Activated naive CD4-positive, alpha-beta T cell treated with anti-CD3 and anti-CD28 coated beads, Interleukin-2, amount 50 U/mL, for 16 hours (primary cell): Measurements from ENCODE around the gene GCG.

Experiments
- DNase-seq: peaks from one replicate; pipeline ENCODE4 v3.0.0-alpha.2; 2020

Gene GCG

DNA sequence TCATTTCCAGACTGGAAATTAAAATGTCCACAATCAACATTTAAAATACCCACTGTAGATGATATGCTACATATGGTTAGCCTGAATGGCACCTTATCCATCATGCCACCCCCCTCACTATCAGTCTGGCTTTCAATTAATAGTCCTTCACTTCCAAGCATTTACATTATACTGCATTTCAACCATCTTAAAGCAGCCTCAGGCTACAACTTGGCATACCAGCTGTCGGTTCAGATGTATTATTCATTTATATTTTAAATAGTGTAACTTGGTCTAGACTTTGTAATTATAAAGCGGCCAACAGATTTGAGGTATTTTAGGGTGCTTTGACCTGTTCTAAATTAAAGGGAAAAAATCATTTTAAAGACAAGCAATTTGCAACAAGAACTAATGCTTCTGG lies 2.6 kb downstream of the GCG start:
- no peak for DNase-seq

DNA sequence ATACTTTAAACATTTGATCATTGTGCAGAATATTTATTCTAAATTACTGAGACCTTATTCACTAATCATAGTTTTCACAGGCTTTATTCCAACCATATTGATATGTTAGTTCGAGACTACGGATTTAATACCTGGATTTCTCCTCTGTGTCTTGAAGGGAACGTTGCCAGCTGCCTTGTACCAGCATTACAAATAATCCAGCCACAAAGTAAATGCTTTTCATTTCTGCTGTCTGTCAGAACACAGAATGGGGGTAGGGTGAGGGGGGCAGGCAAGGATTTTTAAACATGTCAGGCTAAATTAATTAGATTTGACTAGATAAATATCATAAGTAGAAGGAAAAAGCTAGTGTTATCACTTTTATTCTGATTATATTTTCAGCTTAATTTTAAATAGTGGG lies 3.1 kb downstream of the GCG start:
- DNase-seq = no peak

DNA sequence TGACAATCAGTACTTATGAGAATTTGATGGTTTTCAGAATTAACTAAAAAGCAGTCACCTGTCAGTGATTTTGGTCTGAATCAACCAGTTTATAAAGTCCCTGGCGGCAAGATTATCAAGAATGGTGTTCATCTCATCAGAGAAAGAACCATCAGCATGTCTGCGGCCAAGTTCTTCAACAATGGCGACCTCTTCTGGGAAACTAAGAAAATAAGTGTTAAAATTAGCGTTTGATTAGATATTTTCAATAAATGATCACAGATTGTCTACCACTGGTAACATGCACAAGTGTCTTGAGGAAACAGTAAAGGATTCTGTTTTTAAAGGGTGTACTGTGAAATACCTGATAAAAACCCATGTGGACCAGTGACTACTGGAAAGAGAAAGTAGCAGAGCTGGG lies 8.1 kb downstream of the GCG start:
- DNase-seq = no peak

DNA sequence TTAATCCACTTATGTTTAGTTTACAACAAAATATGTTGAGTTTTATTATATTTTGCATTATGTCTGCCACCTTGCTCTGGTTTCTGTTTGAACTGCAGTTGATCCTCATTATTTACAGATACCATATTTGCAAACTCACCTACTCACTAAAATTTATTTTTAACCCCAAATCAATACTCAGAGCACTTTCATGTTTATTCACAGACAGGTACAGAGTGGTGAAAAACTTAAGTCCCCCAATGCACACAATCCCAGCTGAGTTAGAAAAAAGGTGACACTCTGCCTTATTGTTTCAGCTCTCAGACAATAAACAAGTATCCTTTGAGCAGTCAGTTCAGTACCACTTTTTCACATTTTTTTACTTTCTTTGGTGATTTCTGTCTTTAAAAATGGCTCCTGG lies 13.7 kb downstream of the GCG start:
- no peak for DNase-seq

DNA sequence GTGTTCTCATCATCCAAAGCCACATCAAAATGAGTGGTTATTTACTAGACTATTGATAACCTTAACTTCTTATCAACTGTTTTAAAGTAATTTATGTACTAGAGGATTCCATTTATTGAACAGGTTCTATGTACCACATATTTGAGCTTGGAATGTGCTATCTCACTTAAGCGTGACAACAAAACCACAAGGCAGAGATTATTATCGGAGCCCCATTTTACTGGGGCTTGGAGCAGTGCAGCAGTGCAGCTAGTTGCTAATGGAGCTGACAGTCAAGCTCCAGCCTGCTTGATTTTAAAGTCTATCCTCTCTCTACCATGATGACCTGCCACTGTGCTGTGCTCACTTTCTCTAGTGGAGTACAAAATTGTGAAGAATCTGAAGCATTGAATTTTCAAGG lies 24.6 kb downstream of the GCG start:
- DNase-seq = no peak

DNA sequence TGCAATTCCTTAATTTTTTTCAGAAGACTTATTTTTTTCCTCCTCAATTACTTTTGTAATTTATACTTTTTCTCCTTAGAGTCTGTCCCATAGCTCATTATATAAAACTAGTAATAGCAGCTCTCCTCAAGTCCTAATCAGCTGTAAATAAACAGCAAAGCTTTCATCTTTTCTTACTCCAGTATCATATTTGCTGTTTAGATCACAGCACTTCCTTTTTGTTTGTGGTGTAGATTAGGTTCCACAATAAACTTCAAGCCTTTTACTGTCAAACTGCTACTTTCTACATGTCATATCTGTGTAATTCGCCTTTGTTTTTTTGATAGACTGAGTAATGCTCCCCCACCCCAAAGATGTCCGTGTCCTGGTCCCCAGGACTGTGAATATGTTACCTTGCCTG lies 25.5 kb downstream of the GCG start:
- no peak for DNase-seq

DNA sequence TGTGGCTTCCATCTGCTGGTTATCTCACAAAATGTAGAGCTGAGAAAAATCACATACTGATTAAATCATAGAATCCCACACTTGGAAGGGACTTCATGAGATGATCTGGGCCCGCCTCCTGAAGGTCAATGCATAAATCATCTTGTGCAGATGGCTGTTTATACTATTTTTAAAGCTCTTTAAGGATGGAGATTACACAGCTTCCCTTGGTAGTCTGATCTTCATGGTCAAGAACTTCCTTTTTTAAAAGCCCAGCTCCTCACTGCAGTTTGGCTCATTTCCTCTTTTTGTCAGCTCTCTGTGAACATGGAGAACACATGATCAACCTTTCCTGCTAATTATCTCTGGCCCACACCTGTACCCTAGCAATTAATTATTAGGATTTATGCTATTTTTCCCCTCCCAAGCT lies 25.9 kb downstream of the GCG start:
- DNase-seq = no peak

DNA sequence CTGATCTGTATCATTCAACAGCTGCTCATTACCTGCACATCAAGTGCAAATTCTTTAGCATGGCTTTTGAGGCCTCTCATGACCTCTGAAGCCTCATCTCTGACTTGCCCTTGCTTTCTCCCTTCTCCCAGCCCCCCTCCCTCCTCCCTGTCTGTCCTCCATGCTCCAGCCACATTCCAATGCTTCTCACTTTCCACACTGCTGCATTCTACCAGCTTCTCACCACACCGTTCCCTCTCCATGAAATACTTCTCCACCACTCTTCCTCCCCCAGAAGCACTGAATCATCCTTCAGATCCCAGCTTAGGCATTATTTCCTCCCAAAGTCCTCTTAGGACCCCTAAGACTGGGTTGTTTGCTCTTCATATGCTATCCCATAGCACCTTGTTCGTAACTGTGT lies 26.9 kb downstream of the GCG start:
- no peak for DNase-seq

DNA sequence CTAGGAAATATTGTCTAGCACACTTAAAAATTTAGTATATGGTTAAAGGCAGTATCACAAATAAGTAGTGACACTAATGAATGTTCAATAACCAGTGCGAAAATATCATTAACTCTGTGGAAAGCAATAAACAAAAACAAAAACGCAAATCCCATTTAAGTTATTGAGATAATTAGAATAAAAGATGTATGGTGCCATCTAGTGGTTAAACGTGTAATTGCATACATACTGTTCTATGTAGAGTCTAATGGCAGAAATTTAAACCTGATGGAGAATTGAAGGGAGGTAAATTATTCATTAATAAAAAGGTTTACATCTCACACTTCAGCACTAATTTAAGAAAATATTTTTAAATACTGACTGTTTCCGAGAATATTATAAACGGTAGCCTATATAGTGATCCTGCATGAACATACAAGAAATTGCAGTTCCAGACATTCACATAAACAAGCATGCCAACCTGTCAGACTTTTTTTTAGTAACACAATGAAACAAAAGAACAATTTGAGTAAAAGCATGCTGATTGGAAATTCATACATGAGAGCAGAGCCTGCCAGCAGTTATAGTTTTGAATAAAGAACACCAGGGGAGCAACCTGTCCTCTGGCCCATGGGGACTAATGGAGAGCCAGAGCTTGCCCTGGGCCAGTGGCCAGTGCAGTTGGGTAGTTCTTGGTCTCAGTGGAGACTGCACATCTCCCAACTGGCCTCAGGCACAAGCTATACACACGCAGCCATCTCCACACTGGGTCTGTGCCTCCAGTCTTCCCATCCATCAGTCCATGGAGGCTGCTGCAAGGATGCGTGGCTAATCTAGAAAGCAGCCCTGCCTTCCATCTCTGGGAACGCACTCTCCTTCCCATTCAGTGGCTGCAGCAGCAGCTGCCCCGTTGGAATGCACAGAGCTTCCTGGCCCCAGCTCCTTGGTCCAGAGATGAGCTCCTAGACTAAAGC lies 28.0 kb downstream of the GCG start:
- DNase-seq = no peak

DNA sequence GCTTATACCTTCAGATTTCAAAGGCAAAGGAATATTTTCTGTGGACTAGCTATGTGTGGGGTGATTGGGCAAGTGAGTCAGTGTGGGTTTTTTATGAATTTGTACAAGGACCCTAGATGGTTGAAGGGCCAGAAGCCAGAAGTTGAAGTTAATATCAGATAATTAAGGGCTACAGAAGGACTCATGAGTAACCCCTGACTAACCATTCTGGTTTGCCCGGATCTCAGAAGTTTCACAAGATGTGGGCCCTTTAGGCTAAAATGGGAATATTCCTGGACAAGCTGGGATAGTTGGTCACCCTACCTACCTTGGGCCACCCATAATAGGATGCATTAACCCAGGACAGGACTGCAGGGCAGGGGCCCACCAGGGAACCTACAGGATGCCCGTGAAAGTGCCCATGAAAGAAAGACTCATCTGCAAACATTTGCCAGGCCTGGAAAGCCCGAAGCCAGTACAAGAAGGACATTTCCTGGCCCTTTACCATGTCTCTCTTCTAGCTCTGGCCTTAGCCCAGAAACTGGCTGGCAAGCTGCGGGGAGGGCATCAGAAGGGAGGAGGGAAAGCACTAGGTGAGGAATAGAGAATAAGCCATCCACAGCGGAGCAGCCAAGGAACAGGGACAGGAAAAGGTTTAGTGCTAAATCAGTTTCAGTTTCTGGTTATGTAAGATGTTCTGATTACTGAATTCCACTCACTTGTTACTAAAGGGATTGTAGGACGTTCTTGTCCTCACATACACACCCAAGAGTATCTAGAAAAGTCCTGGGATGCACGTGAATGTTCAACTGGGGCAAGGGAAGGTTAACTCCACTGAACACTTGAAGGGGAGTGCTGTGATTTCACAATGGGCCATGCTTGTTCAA lies 33.6 kb downstream of the GCG start:
- no peak for DNase-seq

DNA sequence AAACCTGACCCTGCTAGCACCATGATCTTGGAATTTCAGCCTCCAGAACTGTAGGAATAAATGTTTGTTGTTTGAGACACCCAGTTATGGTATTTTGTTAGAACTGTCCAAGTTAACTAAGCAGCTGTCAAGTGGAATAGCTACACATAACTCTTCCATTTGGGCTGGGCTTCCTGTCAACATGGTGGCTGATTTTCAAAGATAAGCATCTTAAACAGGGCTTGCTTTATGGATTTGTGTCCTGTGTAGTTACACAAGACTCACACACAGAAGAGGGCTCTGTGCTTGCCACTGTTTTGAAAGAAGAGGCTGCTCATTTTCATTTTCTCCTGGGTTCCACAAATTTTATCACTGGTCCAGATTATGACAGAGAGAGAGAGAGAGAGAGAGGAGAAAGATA lies 35.7 kb downstream of the GCG start:
- no peak for DNase-seq

DNA sequence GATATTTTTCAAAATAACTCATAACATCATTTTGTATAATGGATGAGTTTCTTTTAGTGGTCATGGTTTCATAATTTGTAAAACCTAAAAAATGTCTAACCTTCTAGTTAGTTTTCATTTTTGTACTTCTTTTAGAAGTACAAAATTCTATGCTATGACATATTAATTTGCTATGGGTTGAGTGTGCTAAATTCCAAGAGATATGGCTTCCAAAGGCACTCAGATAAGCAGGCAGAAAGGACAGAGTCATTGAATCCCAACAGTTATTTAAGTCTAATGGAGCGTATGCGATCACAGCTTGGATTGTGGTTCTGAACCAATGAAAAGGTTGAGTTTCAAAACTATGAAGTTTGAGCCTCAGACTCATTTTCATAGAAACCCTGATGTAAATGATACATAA lies 37.0 kb downstream of the GCG start:
- DNase-seq = no peak

DNA sequence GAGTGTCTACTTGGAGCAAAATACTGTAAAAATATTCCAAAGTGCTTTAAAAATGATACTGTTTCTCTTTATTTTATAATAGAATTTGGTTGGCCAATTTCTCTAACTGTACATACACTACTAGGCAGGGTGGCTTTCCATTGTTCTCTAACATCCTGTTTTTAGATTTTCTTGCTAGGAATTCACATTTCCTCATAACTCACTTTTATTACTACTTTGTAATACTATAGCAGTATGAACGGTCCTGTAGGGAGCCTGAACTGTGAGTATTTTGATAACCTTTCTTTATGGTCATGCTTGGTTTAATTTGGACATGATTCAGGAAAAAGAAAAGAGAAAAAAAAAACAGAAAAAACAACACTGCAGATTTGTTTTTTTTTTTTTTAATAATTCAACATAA lies 37.8 kb downstream of the GCG start:
- DNase-seq = no peak

DNA sequence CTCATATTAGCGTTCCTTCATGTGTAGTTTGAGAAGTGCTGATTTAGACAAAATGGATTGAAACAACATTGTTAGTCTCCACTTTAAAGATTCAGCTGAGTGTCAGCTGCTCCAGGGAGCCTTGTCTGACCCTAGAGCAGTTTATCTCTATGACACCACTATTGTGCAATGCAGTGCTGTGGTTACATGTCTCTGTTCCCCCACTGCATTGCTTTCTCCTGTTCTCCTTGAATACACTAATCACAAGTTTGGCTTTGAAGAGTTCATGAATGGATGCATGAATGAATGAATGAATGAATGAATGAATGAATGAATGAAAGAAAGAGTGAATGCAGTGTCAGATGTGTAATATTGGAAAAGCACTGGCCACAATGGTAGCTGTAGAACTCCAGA lies 38.3 kb downstream of the GCG start:
- DNase-seq = no peak

DNA sequence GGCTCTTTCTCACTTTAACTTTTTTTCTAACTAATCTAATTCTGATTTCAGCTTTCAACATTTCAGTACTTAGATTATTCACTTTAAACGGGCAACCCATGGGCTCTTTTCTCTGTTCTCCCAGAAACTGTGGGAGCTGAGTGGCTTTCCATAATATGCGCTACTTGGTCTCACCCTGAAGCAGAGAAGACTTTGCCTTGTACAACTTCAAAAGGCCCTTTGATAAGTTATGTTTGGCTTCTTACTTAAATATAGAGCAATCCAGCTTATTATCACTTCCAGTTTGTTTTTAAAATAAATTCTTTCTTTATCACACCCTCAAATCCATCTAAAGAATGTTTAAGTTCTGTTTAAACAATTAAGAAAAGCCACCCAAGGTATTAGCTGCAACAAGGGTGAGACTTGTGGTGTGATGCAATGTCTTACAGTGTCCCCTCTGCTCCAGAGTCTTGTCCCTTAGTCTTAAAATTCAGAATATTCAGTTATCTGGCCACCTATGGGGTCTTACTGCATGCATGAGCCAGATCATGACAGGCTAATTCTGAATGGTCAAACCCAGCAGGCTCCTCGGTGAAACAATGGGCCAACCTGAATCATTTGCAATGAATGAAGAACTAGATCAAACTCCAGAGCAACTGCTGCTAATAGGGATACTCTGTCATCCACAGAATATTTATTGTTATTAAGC lies 38.8 kb downstream of the GCG start:
- DNase-seq = no peak

DNA sequence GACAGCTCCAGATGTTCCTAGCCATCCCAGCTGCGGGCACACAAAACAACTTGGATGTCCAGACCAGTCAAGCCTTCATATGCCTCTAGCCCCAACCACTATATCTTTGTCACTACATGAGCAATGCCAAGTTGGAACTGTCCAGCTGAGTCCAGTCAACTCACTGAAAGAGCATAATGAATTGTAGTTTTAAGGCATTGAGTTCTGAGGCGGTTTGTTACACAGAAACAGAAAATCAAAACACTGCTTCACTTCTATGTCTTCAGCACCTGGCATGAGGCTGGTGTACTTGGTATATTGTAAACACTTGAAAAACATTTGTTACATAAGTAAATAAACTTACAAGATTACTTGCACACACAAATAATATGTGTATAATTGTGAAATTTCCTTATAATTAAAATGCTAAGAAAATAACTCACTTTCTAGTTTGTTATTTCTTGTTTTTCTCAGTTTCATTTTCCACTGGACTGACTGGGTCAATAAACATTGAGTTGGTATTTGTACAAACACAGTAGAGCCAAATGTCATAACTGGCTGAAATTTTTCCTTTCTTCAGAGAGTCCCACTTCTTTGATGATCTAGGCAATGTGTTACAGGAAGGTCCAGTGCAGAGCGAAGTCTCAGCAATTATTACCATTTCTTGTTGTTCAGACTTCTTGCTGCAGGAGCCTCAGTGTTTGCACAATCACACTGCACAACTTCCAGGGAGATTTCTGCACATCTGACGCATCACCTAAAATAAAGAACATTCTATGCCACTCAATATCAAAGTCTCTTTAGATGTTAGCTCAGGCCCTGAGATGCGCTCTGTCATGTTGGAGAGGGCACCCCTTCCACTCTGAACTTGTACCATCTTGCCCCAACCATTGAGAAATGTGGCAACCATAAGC lies 39.8 kb downstream of the GCG start:
- no peak for DNase-seq

DNA sequence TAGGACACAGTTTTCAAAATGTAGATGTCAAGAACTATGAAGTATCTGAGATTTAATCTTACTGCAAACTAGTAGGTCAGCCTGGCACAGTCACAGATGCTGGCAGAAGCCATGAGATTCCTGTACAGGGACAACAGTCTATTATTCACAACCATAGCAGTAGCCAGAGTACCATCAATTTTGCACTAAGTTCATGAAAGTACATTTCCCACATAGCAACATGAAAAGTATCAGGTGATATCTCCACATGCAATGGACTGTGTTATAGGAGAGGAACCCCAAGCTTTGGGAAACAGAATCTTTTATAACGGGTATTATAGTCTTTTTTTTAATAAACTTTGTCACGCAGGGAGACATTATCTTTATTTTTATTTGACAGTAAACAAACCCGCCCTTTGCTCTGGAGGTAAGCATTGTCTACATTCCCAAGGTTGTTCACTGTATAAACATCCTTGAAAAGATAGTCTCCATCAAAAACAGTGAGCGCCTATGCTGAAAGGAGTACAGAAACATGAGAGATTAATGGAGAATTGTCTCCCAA lies 44.6 kb downstream of the GCG start:
- no peak for DNase-seq

DNA sequence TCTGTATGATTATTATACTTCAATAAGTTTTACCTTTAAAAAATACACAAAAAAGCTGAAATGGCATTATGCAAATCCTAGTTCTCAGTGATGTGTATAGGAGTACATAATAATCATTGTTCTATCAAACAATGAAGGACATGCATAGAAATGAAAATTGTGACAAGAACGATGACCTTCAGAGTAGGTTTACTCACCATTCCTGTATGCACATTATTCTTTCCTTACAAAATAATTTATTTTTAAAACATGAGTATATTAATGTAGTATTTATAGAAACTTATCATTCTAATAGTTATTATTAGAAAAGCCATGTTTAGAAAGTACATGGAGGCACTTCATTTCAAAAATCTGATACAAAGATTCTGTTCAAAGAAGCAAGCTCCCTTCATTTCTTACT lies 45.3 kb downstream of the GCG start:
- no peak for DNase-seq

DNA sequence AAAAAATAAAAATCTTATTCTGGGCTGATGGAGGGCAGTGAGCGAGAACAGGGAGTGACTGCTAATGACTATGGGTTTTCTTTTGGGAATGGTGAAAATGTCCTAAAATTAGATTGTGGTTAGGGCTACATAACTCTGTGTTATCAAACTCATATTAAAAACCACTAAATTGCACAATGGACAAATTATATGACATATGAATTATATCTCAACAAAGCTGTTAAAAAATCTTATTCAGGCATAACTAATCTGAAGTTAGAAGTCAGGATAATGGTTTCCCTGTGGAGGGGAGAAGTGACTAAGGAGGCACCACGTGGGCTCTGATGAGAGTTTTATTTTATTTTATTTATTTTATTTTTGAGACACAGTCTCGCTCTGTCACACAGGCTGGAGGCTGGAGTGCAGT lies 45.9 kb downstream of the GCG start:
- no peak for DNase-seq

DNA sequence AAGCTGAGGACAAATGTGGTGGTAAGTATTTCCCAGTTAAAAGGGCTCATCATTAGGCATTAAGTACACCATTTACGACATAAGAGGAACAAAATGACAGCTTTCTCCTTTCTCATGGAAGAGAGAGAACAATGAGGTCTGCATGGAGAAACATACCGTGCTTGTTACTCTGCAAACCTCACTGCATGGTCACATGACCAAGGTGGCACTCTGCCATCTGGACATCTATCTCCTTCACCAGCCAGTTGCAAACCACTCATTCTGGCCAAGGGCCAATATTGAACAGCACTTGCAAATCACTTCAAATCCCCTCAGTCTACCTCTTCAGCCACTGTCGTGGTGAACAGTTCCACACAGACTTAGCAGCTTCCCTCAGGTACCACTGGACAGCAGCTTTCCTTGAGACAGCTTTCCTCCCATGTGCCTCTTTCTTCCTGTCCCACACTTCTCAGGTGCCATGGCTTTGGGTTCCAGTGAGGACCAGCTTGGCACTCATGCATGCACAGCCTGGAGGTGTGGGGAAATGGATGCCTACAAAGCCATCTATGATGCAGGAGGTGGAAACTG lies 48.5 kb downstream of the GCG start:
- no peak for DNase-seq

DNA sequence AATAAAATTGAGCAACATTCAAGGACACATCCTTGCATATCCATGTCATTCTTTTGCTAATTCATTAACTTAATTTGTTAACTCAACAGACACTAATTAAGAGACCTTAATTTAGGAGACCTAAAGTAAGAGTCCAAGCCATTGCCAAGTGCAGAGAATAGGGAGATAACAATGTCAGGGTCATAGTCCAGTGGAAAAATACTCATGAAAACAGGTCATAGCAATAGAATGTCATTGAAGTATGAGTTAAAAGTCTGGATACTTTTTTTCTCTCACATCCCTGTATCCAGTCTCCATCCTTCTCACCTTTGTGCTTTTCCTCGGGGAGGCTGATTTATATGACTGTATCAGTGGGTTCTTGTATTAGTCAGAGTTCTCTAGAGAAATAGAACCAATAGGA lies 51.5 kb downstream of the GCG start:
- no peak for DNase-seq

DNA sequence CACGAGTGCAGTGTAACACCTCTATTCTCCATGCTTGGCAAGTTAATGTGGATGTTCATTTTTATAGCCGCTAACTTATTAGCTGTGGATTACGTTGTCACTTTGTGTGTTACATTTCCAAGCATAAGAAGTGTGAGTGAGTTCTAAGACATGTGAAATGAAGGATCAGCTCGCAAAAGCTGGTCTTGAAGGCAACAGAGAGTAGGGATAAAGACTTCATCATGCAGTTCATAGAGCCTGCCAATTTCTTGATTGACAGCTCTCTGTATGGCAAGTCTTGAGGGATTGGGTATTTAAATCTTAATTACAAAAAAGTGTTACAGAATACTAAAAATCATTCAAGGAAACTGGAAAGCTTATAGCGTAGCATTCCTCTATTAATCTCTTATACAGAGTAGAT lies 52.2 kb downstream of the GCG start:
- DNase-seq = no peak
